Activated naive CD4-positive, alpha-beta T cell treated with anti-CD3 and anti-CD28 coated beads for 36 hours (primary cell): ENCODE results near the gene SNN. TPM values are rescaled to one million over a fixed set of nuclear protein-coding genes. Genes with fewer than 3 reads are reported as not detected.

Experiments used
- CTCF ChIA-PET: fragments of 350-600 bp; sonication (Branson Sonifier 250); formaldehyde crosslinking; loops from one replicate; lab custom pipeline; 2021; ENCODE audit warnings: antibody characterized with exemption; lab: Charles Lee
- DNase-seq: peaks from one replicate; pipeline ENCODE4 v3.0.0-alpha.2; 2020
- H3K27ac Mint-ChIP-seq: one replicate; pipeline ENCODE4 v1.8.0; 2021; ENCODE audit warnings: mild to moderate bottlenecking, mixed read lengths
- H3K27me3 Mint-ChIP-seq: one replicate; pipeline ENCODE4 v1.8.0; 2021; ENCODE audit warnings: low read depth, mixed read lengths
- H3K36me3 Mint-ChIP-seq: one replicate; pipeline ENCODE4 v1.8.0; 2021; ENCODE audit warnings: low read depth, mixed read lengths
- H3K4me1 Mint-ChIP-seq: one replicate; pipeline ENCODE4 v1.8.0; 2021; ENCODE audit warnings: low read depth, mixed read lengths
- H3K4me3 Mint-ChIP-seq: one replicate; pipeline ENCODE4 v1.8.0; 2021; ENCODE audit warnings: mild to moderate bottlenecking, moderate library complexity, mixed read lengths
- H3K9me3 Mint-ChIP-seq: one replicate; pipeline ENCODE4 v1.8.0; 2021; ENCODE audit warnings: mixed read lengths
- intact Hi-C: fragments of 100-400 bp; cut with micrococcal nuclease; formaldehyde crosslinking; loops from one replicate; pipeline ENCODE4 v1.15.1; 2023
- total RNA-seq, 2 experiments: library from RNA; stranded (reverse); gene quantifications; one replicate each; pipeline ENCODE4 v1.2.3, GENCODE V29; 2021

SNN gene
- total RNA-seq, 2 experiments from 2014 or later, result 12.0 to 13.6 TPM

GRCh38 chr16:11687601-11688519 lies 19.6 kb downstream of the SNN start:
- H3K36me3 Mint-ChIP-seq, result peaks cover 38% of the 10 kb centered on the region
- H3K27ac Mint-ChIP-seq, result no peak overlapping the region

GRCh38 chr16:11688520-11688886 lies 20.2 kb downstream of the SNN start:
- CTCF ChIA-PET, result interaction anchor here (0.7 to 1.6 kb wide), 9 partner anchors 9 to 282 kb away, joined by 3 to 6 read pairs (median 3); no protein-coding TSS in a partner anchor
- no peaks in the 10 kb centered on the region for H3K27me3 Mint-ChIP-seq

More at GRCh38 chr16:11687601-11688519, 19.6 kb downstream of the SNN start:
- Mint-ChIP-seq H3K9me3 (no peaks in the 10 kb centered on the region), H3K4me1 (peaks cover 30% of the 10 kb centered on the region), H3K27me3 (no peaks in the 10 kb centered on the region), H3K4me3 (no peak overlapping the region)
- CTCF ChIA-PET, result interaction anchor here (0.9 to 1.6 kb wide), 8 partner anchors 10 to 281 kb away, joined by 3 to 6 read pairs (median 4); no protein-coding TSS in a partner anchor
- no peak for DNase-seq
- intact Hi-C loops, result no loop called here

GRCh38 chr16:11689031-11689840 lies 21.0 kb downstream of the SNN start:
- Mint-ChIP-seq H3K4me1 (peaks cover 23% of the 10 kb centered on the region), H3K27me3 (no peaks in the 10 kb centered on the region), H3K4me3 (no peak overlapping the region), H3K9me3 (no peaks in the 10 kb centered on the region), H3K36me3 (peaks cover 33% of the 10 kb centered on the region), H3K27ac (peak overlapping the region; percentile 14)
- CTCF ChIA-PET, result interaction anchor here (0.6 to 2.5 kb wide), 13 partner anchors 9 to 379 kb away, joined by 3 to 11 read pairs (median 3); no protein-coding TSS in a partner anchor
- intact Hi-C loops, result no loop called here
- DNase-seq, result no peak

More at GRCh38 chr16:11688520-11688886, 20.2 kb downstream of the SNN start:
- Mint-ChIP-seq H3K9me3 (no peaks in the 10 kb centered on the region), H3K4me1 (peaks cover 23% of the 10 kb centered on the region), H3K36me3 (peaks cover 35% of the 10 kb centered on the region), H3K4me3 (no peak overlapping the region), H3K27ac (no peak overlapping the region)
- DNase-seq, result no peak
- intact Hi-C loops, result no loop called here

- H3K27me3 Mint-ChIP-seq, result no peaks in the 10 kb centered on the region
- H3K4me3 Mint-ChIP-seq, result no peak overlapping the region
- DNase-seq, result no peak
- H3K27ac Mint-ChIP-seq, result no peak overlapping the region
- intact Hi-C loops, result no loop called here
- H3K36me3 Mint-ChIP-seq, result peaks cover 36% of the 10 kb centered on the region
- CTCF ChIA-PET, result interaction anchor here (1.1 to 2.5 kb wide), 2 partner anchors 25 to 160 kb away, joined by 4 to 11 read pairs; no protein-coding TSS in a partner anchor
- H3K9me3 Mint-ChIP-seq, result no peaks in the 10 kb centered on the region
- peaks cover 24% of the 10 kb centered on the region for H3K4me1 Mint-ChIP-seq
These were observed 23.0 kb downstream of the SNN start for GRCh38 chr16:11691235-11691634.

- CTCF ChIA-PET, result interaction anchor here (1.1 to 2.5 kb wide), 2 partner anchors 24 to 160 kb away, joined by 4 to 11 read pairs; no protein-coding TSS in a partner anchor
- intact Hi-C loops, result no loop called here
- no peak for DNase-seq
- Mint-ChIP-seq H3K27ac (no peak overlapping the region), H3K4me1 (peaks cover 29% of the 10 kb centered on the region), H3K9me3 (no peaks in the 10 kb centered on the region), H3K36me3 (peaks cover 37% of the 10 kb centered on the region), H3K27me3 (no peaks in the 10 kb centered on the region), H3K4me3 (no peak overlapping the region)
These were observed 23.5 kb downstream of the SNN start for GRCh38 chr16:11691771-11692170.

- H3K4me3 Mint-ChIP-seq, result no peak overlapping the region
- no peak overlapping the region for H3K27ac Mint-ChIP-seq
- intact Hi-C loops, result no loop called here
- H3K27me3 Mint-ChIP-seq, result no peaks in the 10 kb centered on the region
- H3K36me3 Mint-ChIP-seq, result peaks cover 35% of the 10 kb centered on the region
- DNase-seq, result no peak
- peaks cover 30% of the 10 kb centered on the region for H3K4me1 Mint-ChIP-seq
- CTCF ChIA-PET, result no interaction called here
- H3K9me3 Mint-ChIP-seq, result no peaks in the 10 kb centered on the region
These were observed 23.9 kb downstream of the SNN start for GRCh38 chr16:11692171-11692570.

GRCh38 chr16:11692651-11693050 lies 24.4 kb downstream of the SNN start:
- H3K4me3 Mint-ChIP-seq, result no peak overlapping the region
- DNase-seq, result no peak
- CTCF ChIA-PET, result interaction anchor here (0.7 kb wide), 1 partner anchor 122 kb away, joined by 3 read pairs; no protein-coding TSS in a partner anchor
- H3K27ac Mint-ChIP-seq, result no peak overlapping the region
- peaks cover 30% of the 10 kb centered on the region for H3K4me1 Mint-ChIP-seq
- H3K36me3 Mint-ChIP-seq, result peaks cover 31% of the 10 kb centered on the region
- no peaks in the 10 kb centered on the region for H3K27me3 Mint-ChIP-seq
- no peaks in the 10 kb centered on the region for H3K9me3 Mint-ChIP-seq
- intact Hi-C loops, result no loop called here

- intact Hi-C loops, result loop anchor here (5.0 kb wide), 1 partner anchor 371 kb away; no protein-coding TSS in a partner anchor
- no peak for DNase-seq
- Mint-ChIP-seq H3K9me3 (no peaks in the 10 kb centered on the region), H3K36me3 (peaks cover 29% of the 10 kb centered on the region), H3K27ac (no peak overlapping the region), H3K4me1 (peaks cover 33% of the 10 kb centered on the region), H3K27me3 (no peaks in the 10 kb centered on the region), H3K4me3 (no peak overlapping the region)
- CTCF ChIA-PET, result interaction anchor here (1.0 to 2.5 kb wide), 3 partner anchors 18 to 164 kb away, joined by 3 to 15 read pairs (median 5); no protein-coding TSS in a partner anchor
These were observed 28.2 kb downstream of the SNN start for GRCh38 chr16:11696266-11697012.

- peaks cover 39% of the 10 kb centered on the region for H3K4me1 Mint-ChIP-seq
- DNase-seq, result no peak
- H3K9me3 Mint-ChIP-seq, result no peaks in the 10 kb centered on the region
- CTCF ChIA-PET, result interaction anchor here (1.0 to 2.5 kb wide), 5 partner anchors 9 to 165 kb away, joined by 3 to 15 read pairs (median 5); no protein-coding TSS in a partner anchor
- no peak overlapping the region for H3K4me3 Mint-ChIP-seq
- intact Hi-C loops, result loop anchor here (5.0 kb wide), 1 partner anchor 370 kb away; no protein-coding TSS in a partner anchor
- H3K27me3 Mint-ChIP-seq, result no peaks in the 10 kb centered on the region
- H3K36me3 Mint-ChIP-seq, result peaks cover 24% of the 10 kb centered on the region
- H3K27ac Mint-ChIP-seq, result no peak overlapping the region
These were observed 29.1 kb downstream of the SNN start for GRCh38 chr16:11697319-11697718.

GRCh38 chr16:11698271-11698689 lies 30.0 kb downstream of the SNN start:
- intact Hi-C loops, result loop anchor here (1.0 to 5.0 kb wide), 3 partner anchors 44 to 369 kb away; partner anchors contain the start of gene TXNDC11
- CTCF ChIA-PET, result interaction anchor here (0.6 to 2.5 kb wide), 9 partner anchors 10 to 291 kb away, joined by 3 to 15 read pairs (median 4); no protein-coding TSS in a partner anchor
- H3K36me3 Mint-ChIP-seq, result peaks cover 22% of the 10 kb centered on the region

More at GRCh38 chr16:11698271-11698689, 30.0 kb downstream of the SNN start:
- Mint-ChIP-seq H3K4me1 (peaks cover 39% of the 10 kb centered on the region), H3K27ac (peak overlapping the region; percentile 15), H3K9me3 (no peaks in the 10 kb centered on the region), H3K27me3 (no peaks in the 10 kb centered on the region), H3K4me3 (no peak overlapping the region)
- peak; percentile 75 for DNase-seq
